Activated naive CD4-positive, alpha-beta T cell treated with anti-CD3 and anti-CD28 coated beads, Interleukin-2, amount 50 U/mL, for 24 hours (primary cell): Measurements from ENCODE around the gene GTF2A1L.
"Not testable (repeated sequence)": the region's sequence is repeated elsewhere in the genome, so short reads cannot be mapped to it uniquely, and the experiment has no call there.

ENCODE experiments used
- H3K27ac Mint-ChIP-seq: one replicate; pipeline ENCODE4 v1.8.0; 2021; ENCODE audit warnings: mild to moderate bottlenecking, mixed read lengths
- H3K27me3 Mint-ChIP-seq: one replicate; pipeline ENCODE4 v1.8.0; 2021; ENCODE audit warnings: mixed read lengths
- H3K36me3 Mint-ChIP-seq: one replicate; pipeline ENCODE4 v1.8.0; 2021; ENCODE audit warnings: mixed read lengths
- H3K4me1 Mint-ChIP-seq: one replicate; pipeline ENCODE4 v1.8.0; 2021; ENCODE audit warnings: mixed read lengths
- H3K4me3 Mint-ChIP-seq: one replicate; pipeline ENCODE4 v1.8.0; 2021; ENCODE audit warnings: mild to moderate bottlenecking, mixed read lengths
- H3K9me3 Mint-ChIP-seq: one replicate; pipeline ENCODE4 v1.8.0; 2021; ENCODE audit warnings: mixed read lengths

Gene GTF2A1L

GRCh38 chr2:48651158-48651790 lies 33.6 kb downstream of the GTF2A1L start:
- H3K4me1 Mint-ChIP-seq, result no peaks in the 10 kb centered on the region
- peaks cover 3% of the 10 kb centered on the region for H3K27me3 Mint-ChIP-seq
- H3K9me3 Mint-ChIP-seq, result no peaks in the 10 kb centered on the region
- no peaks in the 10 kb centered on the region for H3K36me3 Mint-ChIP-seq
- no peak overlapping the region for H3K27ac Mint-ChIP-seq
- H3K4me3 Mint-ChIP-seq, result no peak overlapping the region

GRCh38 chr2:48668992-48669391 lies 51.3 kb downstream of the GTF2A1L start:
- peaks cover 17% of the 10 kb centered on the region for H3K27me3 Mint-ChIP-seq
- H3K36me3 Mint-ChIP-seq, result no peaks in the 10 kb centered on the region
- no peaks in the 10 kb centered on the region for H3K4me1 Mint-ChIP-seq
- H3K27ac Mint-ChIP-seq, result no peak overlapping the region
- H3K9me3 Mint-ChIP-seq, result no peaks in the 10 kb centered on the region
- H3K4me3 Mint-ChIP-seq, result no peak overlapping the region

- no peak overlapping the region for H3K27ac Mint-ChIP-seq
These were observed 55.9 kb downstream of the GTF2A1L start for GRCh38 chr2:48673581-48673980.

GRCh38 chr2:48674933-48675332 lies 57.3 kb downstream of the GTF2A1L start:
- Mint-ChIP-seq H3K36me3 (no peaks in the 10 kb centered on the region), H3K9me3 (no peaks in the 10 kb centered on the region), H3K4me3 (no peak overlapping the region), H3K27ac (no peak overlapping the region), H3K27me3 (peaks cover 10% of the 10 kb centered on the region), H3K4me1 (no peaks in the 10 kb centered on the region)

More at GRCh38 chr2:48673581-48673980, 55.9 kb downstream of the GTF2A1L start:
- H3K4me1 Mint-ChIP-seq, result no peaks in the 10 kb centered on the region
- no peaks in the 10 kb centered on the region for H3K36me3 Mint-ChIP-seq
- peaks cover 9% of the 10 kb centered on the region for H3K27me3 Mint-ChIP-seq
- H3K9me3 Mint-ChIP-seq, result no peaks in the 10 kb centered on the region
- H3K4me3 Mint-ChIP-seq, result no peak overlapping the region

GRCh38 chr2:48677450-48677849 lies 59.8 kb downstream of the GTF2A1L start:
- H3K27me3 Mint-ChIP-seq, result peaks cover 8% of the 10 kb centered on the region
- no peaks in the 10 kb centered on the region for H3K4me1 Mint-ChIP-seq
- H3K36me3 Mint-ChIP-seq, result no peaks in the 10 kb centered on the region
- H3K9me3 Mint-ChIP-seq, result no peaks in the 10 kb centered on the region
- H3K4me3 Mint-ChIP-seq, result no peak overlapping the region
- no peak overlapping the region for H3K27ac Mint-ChIP-seq

- Mint-ChIP-seq H3K9me3 (no peaks in the 10 kb centered on the region), H3K27ac (no peak overlapping the region), H3K4me3 (no peak overlapping the region)
These were observed 67.5 kb downstream of the GTF2A1L start for GRCh38 chr2:48685126-48685525.

GRCh38 chr2:48691935-48692691 lies 74.5 kb downstream of the GTF2A1L start:
- Mint-ChIP-seq H3K27ac (no peak overlapping the region), H3K4me1 (no peaks in the 10 kb centered on the region), H3K36me3 (no peaks in the 10 kb centered on the region)

More at GRCh38 chr2:48685126-48685525, 67.5 kb downstream of the GTF2A1L start:
- H3K36me3 Mint-ChIP-seq, result no peaks in the 10 kb centered on the region
- H3K27me3 Mint-ChIP-seq, result peaks cover 19% of the 10 kb centered on the region
- no peaks in the 10 kb centered on the region for H3K4me1 Mint-ChIP-seq

GRCh38 chr2:48693066-48693465 lies 75.4 kb downstream of the GTF2A1L start:
- Mint-ChIP-seq H3K36me3 (no peaks in the 10 kb centered on the region), H3K4me3 (no peak overlapping the region), H3K4me1 (no peaks in the 10 kb centered on the region), H3K27ac (no peak overlapping the region), H3K27me3 (peaks cover 9% of the 10 kb centered on the region), H3K9me3 (no peaks in the 10 kb centered on the region)

More at GRCh38 chr2:48691935-48692691, 74.5 kb downstream of the GTF2A1L start:
- Mint-ChIP-seq H3K9me3 (no peaks in the 10 kb centered on the region), H3K4me3 (no peak overlapping the region), H3K27me3 (peaks cover 9% of the 10 kb centered on the region)

- Mint-ChIP-seq H3K4me3 (no peak overlapping the region), H3K27ac (no peak overlapping the region), H3K4me1 (no peaks in the 10 kb centered on the region), H3K9me3 (no peaks in the 10 kb centered on the region), H3K36me3 (no peaks in the 10 kb centered on the region), H3K27me3 (peaks cover 9% of the 10 kb centered on the region)
These were observed 76.0 kb downstream of the GTF2A1L start for GRCh38 chr2:48693645-48694044.

- H3K36me3 Mint-ChIP-seq, result no peaks in the 10 kb centered on the region
- peaks cover 9% of the 10 kb centered on the region for H3K27me3 Mint-ChIP-seq
- H3K27ac Mint-ChIP-seq, result no peak overlapping the region
These were observed 76.5 kb downstream of the GTF2A1L start for GRCh38 chr2:48694149-48694548.

GRCh38 chr2:48695991-48696390 lies 78.3 kb downstream of the GTF2A1L start:
- Mint-ChIP-seq H3K27ac (no peak overlapping the region), H3K4me3 (no peak overlapping the region), H3K4me1 (no peaks in the 10 kb centered on the region), H3K9me3 (no peaks in the 10 kb centered on the region), H3K36me3 (no peaks in the 10 kb centered on the region), H3K27me3 (peaks cover 6% of the 10 kb centered on the region)

More at GRCh38 chr2:48694149-48694548, 76.5 kb downstream of the GTF2A1L start:
- Mint-ChIP-seq H3K4me3 (no peak overlapping the region), H3K9me3 (no peaks in the 10 kb centered on the region), H3K4me1 (no peaks in the 10 kb centered on the region)

- Mint-ChIP-seq H3K27me3 (peaks cover 6% of the 10 kb centered on the region), H3K27ac (no peak overlapping the region), H3K4me3 (no peak overlapping the region), H3K4me1 (no peaks in the 10 kb centered on the region), H3K9me3 (no peaks in the 10 kb centered on the region), H3K36me3 (no peaks in the 10 kb centered on the region)
These were observed 79.2 kb downstream of the GTF2A1L start for GRCh38 chr2:48696881-48697280.

- Mint-ChIP-seq H3K4me3 (no peak overlapping the region), H3K36me3 (no peaks in the 10 kb centered on the region), H3K4me1 (no peaks in the 10 kb centered on the region), H3K9me3 (no peaks in the 10 kb centered on the region), H3K27me3 (no peaks in the 10 kb centered on the region), H3K27ac (no peak overlapping the region)
These were observed 81.8 kb downstream of the GTF2A1L start for GRCh38 chr2:48699348-48699930.

GRCh38 chr2:48703621-48704020 lies 86.0 kb downstream of the GTF2A1L start:
- not testable (repeated sequence) for H3K36me3 Mint-ChIP-seq, H3K4me1 Mint-ChIP-seq, H3K27ac Mint-ChIP-seq, H3K4me3 Mint-ChIP-seq, H3K27me3 Mint-ChIP-seq, H3K9me3 Mint-ChIP-seq

GRCh38 chr2:48707466-48707865 lies 89.8 kb downstream of the GTF2A1L start:
- H3K27me3 Mint-ChIP-seq, result peaks cover 7% of the 10 kb centered on the region
- H3K9me3 Mint-ChIP-seq, result no peaks in the 10 kb centered on the region
- H3K27ac Mint-ChIP-seq, result no peak overlapping the region
- no peaks in the 10 kb centered on the region for H3K4me1 Mint-ChIP-seq
- H3K4me3 Mint-ChIP-seq, result no peak overlapping the region
- H3K36me3 Mint-ChIP-seq, result no peaks in the 10 kb centered on the region
